ENCODE measurements around the gene KCNQ1. TPM values are rescaled to one million over a fixed set of nuclear protein-coding genes. Genes with fewer than 3 reads are reported as not detected.

KCNQ1 gene
- total RNA-seq, 1 donor from 2014 or later: 0.16 TPM

DNA sequence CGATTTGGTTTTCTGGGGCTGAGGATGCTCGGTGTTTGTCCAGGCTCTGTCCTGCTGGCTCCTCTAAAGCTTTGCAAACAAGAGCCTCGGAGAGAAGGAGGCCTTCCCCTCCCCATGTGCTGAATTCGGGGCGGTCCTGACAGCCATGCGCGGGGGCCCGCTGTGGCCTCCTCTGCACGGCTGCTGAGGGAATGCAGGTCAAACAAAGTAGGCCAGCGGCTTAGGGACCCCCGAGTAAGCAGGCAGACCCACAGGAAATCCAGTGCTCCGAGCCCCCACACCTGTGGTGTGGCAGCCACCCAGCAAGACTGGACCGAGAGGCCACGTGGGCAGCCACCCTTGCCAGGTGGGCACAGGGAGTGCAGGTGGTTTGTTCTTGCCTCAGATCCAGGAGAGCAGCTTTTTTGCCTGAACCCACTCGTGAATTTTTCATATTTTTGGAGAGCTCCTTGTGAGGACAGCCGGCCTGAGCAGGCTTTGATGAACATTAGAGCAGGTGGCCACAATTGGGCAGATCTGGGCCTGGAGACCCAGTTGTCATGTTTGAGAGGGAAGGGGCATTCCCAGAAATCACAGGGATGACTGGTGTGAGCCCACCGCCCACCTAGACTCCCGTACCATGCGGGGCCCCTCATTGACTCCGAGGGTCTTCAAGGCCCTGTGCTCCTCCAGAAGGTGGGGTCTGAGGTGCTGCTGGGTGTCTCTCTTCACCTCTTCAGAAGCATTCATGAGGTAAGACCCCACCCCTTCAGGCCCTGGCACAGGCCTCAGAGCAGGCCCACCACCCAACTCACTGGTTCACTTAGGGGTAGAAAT, 298.0 kb downstream of the KCNQ1 start:
- no peak for DNase-seq (ENCODE audit: extremely low spot score, unreplicated experiment)
- Mint-ChIP-seq H3K27me3 (ENCODE audit: unreplicated experiment) (peaks cover 7% of the 10 kb centered on the region), H3K27ac (ENCODE audit: unreplicated experiment) (no peak overlapping the region), H3K36me3 (ENCODE audit: unreplicated experiment) (no peaks in the 10 kb centered on the region), H3K4me1 (ENCODE audit: unreplicated experiment) (peaks cover 21% of the 10 kb centered on the region), H3K9me3 (ENCODE audit: unreplicated experiment) (no peaks in the 10 kb centered on the region), H3K4me3 (ENCODE audit: unreplicated experiment) (no peak overlapping the region)
- TF ChIP-seq CTCF (IDR thresholded peaks at IDR 0.05): no peak

DNA sequence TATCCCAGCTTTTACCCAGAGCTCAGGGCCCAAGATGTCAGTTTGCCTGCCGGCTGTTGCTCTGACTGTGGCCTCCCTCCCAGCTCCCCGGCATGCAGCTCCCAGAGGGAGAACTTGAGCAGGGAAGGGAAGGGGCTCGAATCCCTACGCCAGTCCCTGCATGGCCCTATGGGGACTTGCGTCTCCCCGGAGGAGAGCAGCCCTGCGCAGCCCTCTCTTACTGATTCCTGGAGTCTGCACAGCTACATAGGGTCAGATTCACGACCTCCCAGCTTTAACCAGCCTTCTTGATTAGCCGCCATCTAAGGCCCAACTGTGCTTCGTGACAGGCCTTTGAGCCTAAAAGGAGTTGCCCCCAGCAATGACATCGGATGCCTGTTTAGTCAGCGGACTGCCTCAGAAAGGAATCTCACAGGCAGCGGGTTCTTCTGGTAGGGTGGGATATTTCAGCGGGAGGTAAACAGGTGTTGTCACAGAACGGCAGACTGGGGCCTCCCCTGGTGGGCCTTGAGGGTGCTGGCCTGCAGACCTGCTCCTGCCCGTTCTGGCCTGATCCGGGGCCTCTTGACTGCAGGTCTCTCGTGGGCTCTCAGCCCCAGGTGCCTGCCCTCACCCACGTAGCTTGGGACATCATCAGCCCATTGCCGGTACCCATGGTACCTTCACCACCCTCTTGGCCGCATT, 298.8 kb downstream of the KCNQ1 start:
- Mint-ChIP-seq H3K4me3 (ENCODE audit: unreplicated experiment) (no peak overlapping the region), H3K4me1 (ENCODE audit: unreplicated experiment) (peaks cover 19% of the 10 kb centered on the region), H3K9me3 (ENCODE audit: unreplicated experiment) (no peaks in the 10 kb centered on the region), H3K36me3 (ENCODE audit: unreplicated experiment) (no peaks in the 10 kb centered on the region), H3K27me3 (ENCODE audit: unreplicated experiment) (peaks cover 7% of the 10 kb centered on the region), H3K27ac (ENCODE audit: unreplicated experiment) (no peak overlapping the region)
- no peak for DNase-seq (ENCODE audit: extremely low spot score, unreplicated experiment)
- TF ChIP-seq CTCF (IDR thresholded peaks at IDR 0.05): no peak

GRCh38 chr11:2744166-2744565, 299.4 kb downstream of the KCNQ1 start:
- Mint-ChIP-seq H3K27me3 (ENCODE audit: unreplicated experiment) (peaks cover 7% of the 10 kb centered on the region), H3K4me1 (ENCODE audit: unreplicated experiment) (peaks cover 19% of the 10 kb centered on the region), H3K9me3 (ENCODE audit: unreplicated experiment) (no peaks in the 10 kb centered on the region), H3K4me3 (ENCODE audit: unreplicated experiment) (no peak overlapping the region), H3K27ac (ENCODE audit: unreplicated experiment) (no peak overlapping the region), H3K36me3 (ENCODE audit: unreplicated experiment) (no peaks in the 10 kb centered on the region)
- DNase-seq (ENCODE audit: extremely low spot score, unreplicated experiment): no peak
- TF ChIP-seq CTCF (IDR thresholded peaks at IDR 0.05): no peak

DNA sequence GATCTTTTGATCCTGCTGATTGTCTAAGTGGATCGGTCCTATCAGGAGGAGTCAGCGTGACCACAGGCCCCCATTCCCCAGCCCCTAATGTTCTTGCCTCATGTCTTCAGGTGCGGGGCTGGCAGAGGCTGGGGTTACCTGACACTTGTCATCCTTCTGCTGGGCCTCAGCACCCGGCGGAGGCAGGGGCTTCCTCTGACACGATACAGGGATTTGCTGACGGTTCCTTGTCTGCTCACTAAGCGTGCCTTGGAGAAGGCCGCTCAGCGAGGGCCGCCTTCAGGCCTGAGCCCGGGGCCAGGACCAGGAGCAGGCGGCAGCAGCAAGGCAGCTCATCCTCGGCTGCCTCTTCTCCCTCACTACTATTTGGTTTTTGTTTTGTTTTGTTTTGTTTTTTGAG, 300.7 kb downstream of the KCNQ1 start:
- no peak for DNase-seq (ENCODE audit: extremely low spot score, unreplicated experiment)
- Mint-ChIP-seq H3K36me3 (ENCODE audit: unreplicated experiment) (no peaks in the 10 kb centered on the region), H3K27me3 (ENCODE audit: unreplicated experiment) (peaks cover 7% of the 10 kb centered on the region), H3K27ac (ENCODE audit: unreplicated experiment) (no peak overlapping the region), H3K9me3 (ENCODE audit: unreplicated experiment) (no peaks in the 10 kb centered on the region), H3K4me1 (ENCODE audit: unreplicated experiment) (peaks cover 26% of the 10 kb centered on the region), H3K4me3 (ENCODE audit: unreplicated experiment) (no peak overlapping the region)
- no peak for TF ChIP-seq CTCF (IDR thresholded peaks at IDR 0.05)

All from osteocyte (in vitro differentiated cells).